Measurements from ENCODE around the gene DOCK10.

The DOCK10 gene

DNA sequence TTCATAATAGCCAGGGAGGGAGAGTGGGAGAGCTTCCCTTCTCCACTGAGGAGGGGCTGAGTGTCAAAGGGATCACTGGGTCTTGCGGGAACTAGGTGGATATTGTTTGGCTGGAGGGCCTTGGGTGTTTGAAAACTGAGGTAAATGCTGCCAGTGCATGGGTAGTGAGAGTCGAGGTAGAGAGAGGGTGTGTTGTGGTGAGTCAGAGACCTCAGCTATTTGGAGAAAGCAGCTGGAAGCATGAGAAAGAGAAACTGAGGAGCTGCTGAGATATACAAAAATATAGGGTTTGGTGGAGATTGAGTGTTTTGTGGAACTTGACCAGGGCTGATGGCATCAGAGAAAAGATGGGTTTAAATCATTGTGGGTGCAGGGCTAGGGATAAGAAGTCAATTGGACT is 199.1 kb downstream of the DOCK10 start:
- no peak for DNase-seq (ENCODE audit: extremely low read depth, low read depth)
- TF ChIP-seq, protein P1, sequence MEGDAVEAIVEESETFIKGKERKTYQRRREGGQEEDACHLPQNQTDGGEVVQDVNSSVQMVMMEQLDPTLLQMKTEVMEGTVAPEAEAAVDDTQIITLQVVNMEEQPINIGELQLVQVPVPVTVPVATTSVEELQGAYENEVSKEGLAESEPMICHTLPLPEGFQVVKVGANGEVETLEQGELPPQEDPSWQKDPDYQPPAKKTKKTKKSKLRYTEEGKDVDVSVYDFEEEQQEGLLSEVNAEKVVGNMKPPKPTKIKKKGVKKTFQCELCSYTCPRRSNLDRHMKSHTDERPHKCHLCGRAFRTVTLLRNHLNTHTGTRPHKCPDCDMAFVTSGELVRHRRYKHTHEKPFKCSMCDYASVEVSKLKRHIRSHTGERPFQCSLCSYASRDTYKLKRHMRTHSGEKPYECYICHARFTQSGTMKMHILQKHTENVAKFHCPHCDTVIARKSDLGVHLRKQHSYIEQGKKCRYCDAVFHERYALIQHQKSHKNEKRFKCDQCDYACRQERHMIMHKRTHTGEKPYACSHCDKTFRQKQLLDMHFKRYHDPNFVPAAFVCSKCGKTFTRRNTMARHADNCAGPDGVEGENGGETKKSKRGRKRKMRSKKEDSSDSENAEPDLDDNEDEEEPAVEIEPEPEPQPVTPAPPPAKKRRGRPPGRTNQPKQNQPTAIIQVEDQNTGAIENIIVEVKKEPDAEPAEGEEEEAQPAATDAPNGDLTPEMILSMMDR (IDR thresholded peaks at IDR 0.05; ENCODE audit: low read depth, low read length, missing control alignments) = no peak
- H3K4me3 ChIP-seq (replicated peaks; ENCODE audit: low read depth, low read length) = no peak overlapping the region

DNA sequence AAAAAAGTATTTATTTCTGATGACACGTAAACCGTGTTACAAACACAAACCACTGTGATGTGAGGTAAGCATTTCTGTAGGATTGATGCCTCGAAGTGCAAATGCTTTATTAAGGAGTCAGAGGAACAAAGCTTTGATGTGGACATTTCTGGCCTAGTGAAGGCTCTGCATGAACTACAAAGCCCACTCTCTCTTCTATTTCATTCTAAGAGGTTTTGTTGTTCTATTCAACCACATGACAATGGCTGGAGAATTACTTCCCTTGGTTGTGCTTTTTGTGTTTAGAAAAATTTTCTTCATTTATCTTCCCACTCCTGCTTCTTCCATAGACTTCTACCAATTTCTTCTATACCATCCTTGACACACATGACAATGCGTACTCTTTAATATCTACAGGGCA is 200.4 kb downstream of the DOCK10 start:
- TF ChIP-seq, protein P1 (IDR thresholded peaks at IDR 0.05; ENCODE audit: low read depth, low read length, missing control alignments) = no peak
- no peak overlapping the region for H3K4me3 ChIP-seq (replicated peaks; ENCODE audit: low read depth, low read length)
- DNase-seq (ENCODE audit: extremely low read depth, low read depth) = no peak

DNA sequence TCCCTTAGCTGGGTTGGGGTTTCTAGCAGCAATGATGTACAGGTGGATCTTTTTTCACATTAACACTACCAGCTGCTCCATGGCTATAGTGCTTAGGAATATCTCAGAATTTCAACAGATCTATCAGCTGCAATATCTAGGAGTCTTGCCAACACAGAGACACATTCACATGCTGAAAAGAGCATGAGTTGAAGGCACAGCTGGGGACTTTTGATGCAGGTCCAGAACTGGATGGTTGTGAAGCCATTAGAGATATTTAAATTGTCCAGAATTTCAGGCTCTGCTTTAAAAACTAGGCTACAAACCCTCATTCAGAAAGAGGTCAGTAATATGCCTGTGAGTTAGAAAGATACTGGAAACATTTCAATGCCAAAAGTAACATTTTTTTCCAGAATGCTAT is 203.9 kb downstream of the DOCK10 start:
- no peak for DNase-seq (ENCODE audit: extremely low read depth, low read depth)
- H3K4me3 ChIP-seq (replicated peaks; ENCODE audit: low read depth, low read length) = no peak overlapping the region
- TF ChIP-seq, protein P1 (IDR thresholded peaks at IDR 0.05; ENCODE audit: low read depth, low read length, missing control alignments) = no peak

DNA sequence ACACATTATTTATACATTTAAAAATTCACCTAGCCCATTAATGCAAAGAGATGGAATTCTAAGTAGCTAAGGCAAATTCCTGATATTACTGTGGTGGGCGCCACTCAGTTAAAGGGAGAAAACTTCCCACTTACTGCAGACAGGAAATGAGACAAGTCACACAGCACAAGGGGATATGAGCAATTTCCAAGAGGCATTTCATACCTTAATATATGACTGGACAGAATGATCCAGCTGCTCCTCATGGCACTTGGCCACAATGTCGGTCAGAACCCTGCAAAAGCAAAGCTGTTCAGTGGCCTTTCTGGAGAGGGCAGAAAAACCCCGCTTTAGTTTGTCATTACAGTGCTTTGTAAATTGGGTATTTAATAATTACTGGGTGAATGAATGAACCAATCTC is 204.7 kb downstream of the DOCK10 start:
- peak; percentile 52 for DNase-seq (ENCODE audit: extremely low read depth, low read depth)
- TF ChIP-seq, protein P1 (IDR thresholded peaks at IDR 0.05; ENCODE audit: low read depth, low read length, missing control alignments) = no peak
- no peak overlapping the region for H3K4me3 ChIP-seq (replicated peaks; ENCODE audit: low read depth, low read length)

DNA sequence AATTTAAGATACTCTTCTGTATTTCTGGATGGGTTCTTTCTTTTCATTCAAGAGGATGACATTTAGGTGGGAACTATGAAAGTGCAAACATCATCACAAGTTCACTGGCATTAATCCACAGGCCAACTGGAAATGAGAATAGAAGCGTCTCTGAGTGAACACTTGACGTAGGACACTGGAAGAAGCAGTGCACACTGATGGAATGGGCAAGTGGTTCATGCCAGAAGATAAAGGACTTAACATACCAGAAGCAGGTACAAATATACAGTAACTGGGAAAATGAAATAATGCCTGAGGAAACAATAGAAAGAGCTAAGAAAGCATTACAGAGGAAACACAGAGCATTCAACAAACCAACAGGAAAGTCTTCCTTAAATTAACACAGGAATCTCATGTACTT is 205.2 kb downstream of the DOCK10 start:
- DNase-seq (ENCODE audit: extremely low read depth, low read depth) = no peak
- TF ChIP-seq, protein P1 (IDR thresholded peaks at IDR 0.05; ENCODE audit: low read depth, low read length, missing control alignments) = no peak

DNA sequence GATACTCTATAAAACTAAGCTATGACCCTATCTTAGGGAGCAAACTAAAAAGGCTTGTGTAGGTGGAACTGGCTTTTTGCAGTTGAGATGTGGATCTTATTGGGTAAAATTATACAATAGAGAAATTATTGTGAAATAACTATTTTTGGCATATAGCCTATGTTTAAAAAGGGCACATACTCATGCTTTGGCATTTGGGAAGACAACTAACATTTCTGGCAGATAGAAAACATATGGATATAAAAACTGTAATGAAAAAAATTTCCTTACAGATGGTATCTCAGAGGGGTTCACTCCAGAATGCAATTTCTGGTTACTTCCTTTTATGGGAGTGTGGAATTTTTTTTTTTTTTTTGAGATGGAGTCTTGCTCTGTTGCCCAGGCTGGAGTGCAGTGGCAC is 206.0 kb downstream of the DOCK10 start:
- TF ChIP-seq, protein P1 (IDR thresholded peaks at IDR 0.05; ENCODE audit: low read depth, low read length, missing control alignments) = no peak
- no peak for DNase-seq (ENCODE audit: extremely low read depth, low read depth)
- no peak overlapping the region for H3K4me3 ChIP-seq (replicated peaks; ENCODE audit: low read depth, low read length)

More for the DNA sequence above, 205.2 kb downstream of the DOCK10 start:
- H3K4me3 ChIP-seq (replicated peaks; ENCODE audit: low read depth, low read length) = no peak overlapping the region

DNA sequence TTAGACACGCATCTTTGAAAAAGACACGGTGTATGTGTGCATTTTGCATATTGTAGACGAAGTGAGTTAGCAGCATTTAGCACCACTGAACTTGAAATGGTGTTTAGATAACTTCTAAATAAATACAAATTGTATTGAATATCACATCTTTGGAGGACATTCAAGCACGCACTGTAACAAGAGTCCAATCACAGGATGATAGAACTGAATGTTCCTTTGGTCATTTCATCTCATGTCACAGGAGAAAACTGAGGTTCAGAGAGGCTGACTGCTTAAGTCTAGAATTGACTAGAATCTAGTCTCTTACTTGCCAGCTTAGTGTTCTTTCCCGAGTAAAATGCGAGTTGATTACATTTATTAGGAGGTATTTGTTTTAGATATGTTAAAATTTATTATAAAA is 206.9 kb downstream of the DOCK10 start:
- TF ChIP-seq, protein P1 (IDR thresholded peaks at IDR 0.05; ENCODE audit: low read depth, low read length, missing control alignments) = no peak
- DNase-seq (ENCODE audit: extremely low read depth, low read depth) = no peak
- H3K4me3 ChIP-seq (replicated peaks; ENCODE audit: low read depth, low read length) = no peak overlapping the region
